ENCODE results near the gene ERC2. TPM values are rescaled to one million over a fixed set of nuclear protein-coding genes. Genes with fewer than 3 reads are reported as not detected.

ERC2 gene
- total RNA-seq, 1 experiment from 2014 or later: 0.90 TPM

DNA sequence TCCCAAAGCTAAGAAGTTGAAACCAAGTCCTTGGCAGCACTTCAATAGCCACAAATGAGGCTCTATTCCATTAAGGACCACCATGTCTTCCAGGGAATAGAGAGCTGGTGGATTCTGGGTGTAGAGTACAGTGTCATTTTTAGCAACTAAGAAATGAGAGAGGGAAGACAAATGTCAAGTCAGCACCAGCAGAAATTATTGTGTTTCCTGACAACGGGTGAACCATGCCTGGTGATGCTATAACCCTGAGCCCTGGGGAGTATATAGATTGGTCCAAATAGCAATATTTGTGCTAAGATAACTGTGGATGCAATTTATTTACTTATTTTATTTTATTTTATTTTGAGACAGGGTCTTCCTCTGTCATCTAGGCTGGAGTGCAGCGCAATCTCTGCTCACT is 675.5 kb downstream of the ERC2 start:
- intact Hi-C loops (cut with micrococcal nuclease; ENCODE audit: unreplicated experiment): no loop called here
- Histone ChIP-seq H3K27me3 (replicated peaks; ENCODE audit: insufficient read depth, low read depth, low read length, poor library complexity) (no peaks in the 10 kb centered on the region), H3K27ac (ENCODE audit: low read depth, low read length, poor library complexity, severe bottlenecking) (no peak overlapping the region), H3K4me1 (ENCODE audit: insufficient read depth, low read length, poor library complexity, severe bottlenecking) (peaks cover 4% of the 10 kb centered on the region), H3K36me3 (ENCODE audit: insufficient read depth, low read length, poor library complexity, severe bottlenecking) (no peaks in the 10 kb centered on the region), H3K9me3 (ENCODE audit: low read depth, low read length, poor library complexity, severe bottlenecking) (no peaks in the 10 kb centered on the region), H3K4me3 (ENCODE audit: low read depth, low read length, poor library complexity, severe bottlenecking) (no peak overlapping the region)
- BruUV-seq (replicated peaks): no TSS peak
- TF ChIP-seq, protein P1, sequence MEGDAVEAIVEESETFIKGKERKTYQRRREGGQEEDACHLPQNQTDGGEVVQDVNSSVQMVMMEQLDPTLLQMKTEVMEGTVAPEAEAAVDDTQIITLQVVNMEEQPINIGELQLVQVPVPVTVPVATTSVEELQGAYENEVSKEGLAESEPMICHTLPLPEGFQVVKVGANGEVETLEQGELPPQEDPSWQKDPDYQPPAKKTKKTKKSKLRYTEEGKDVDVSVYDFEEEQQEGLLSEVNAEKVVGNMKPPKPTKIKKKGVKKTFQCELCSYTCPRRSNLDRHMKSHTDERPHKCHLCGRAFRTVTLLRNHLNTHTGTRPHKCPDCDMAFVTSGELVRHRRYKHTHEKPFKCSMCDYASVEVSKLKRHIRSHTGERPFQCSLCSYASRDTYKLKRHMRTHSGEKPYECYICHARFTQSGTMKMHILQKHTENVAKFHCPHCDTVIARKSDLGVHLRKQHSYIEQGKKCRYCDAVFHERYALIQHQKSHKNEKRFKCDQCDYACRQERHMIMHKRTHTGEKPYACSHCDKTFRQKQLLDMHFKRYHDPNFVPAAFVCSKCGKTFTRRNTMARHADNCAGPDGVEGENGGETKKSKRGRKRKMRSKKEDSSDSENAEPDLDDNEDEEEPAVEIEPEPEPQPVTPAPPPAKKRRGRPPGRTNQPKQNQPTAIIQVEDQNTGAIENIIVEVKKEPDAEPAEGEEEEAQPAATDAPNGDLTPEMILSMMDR (conservative IDR thresholded peaks at IDR 0.05; ENCODE audit: low read depth, low read length): no peak
- TF ChIP-seq EZH2 (IDR thresholded peaks at IDR 0.05; ENCODE audit: borderline replicate concordance, low read depth, low read length, poor library complexity, severe bottlenecking): no peak
- CTCF ChIA-PET: no interaction called here
- DNase-seq (ENCODE audit: low spot score): no peak
- POLR2A ChIA-PET (ENCODE audit: low non-redundant PET): no interaction called here

DNA sequence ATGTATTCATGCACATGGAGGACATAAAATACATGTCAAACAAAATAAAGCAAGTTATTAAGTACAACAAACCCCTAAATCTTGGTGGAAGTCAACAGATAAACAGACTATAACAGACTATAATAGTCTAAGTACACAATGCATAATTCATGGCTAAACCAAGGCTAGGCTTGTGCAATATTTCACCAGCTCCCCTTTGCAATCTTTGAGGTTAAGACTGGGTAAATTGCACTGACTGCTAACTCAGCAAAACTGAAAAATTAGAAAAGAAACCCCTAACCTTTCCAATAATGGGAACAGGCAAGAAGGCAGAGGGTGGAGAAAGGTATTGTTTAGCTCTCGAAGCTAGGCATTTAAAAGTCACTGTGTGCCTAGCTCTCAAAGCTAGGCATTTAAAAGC is 676.3 kb downstream of the ERC2 start:
- TF ChIP-seq, protein P1 (conservative IDR thresholded peaks at IDR 0.05; ENCODE audit: low read depth, low read length): no peak
- TF ChIP-seq EZH2 (IDR thresholded peaks at IDR 0.05; ENCODE audit: borderline replicate concordance, low read depth, low read length, poor library complexity, severe bottlenecking): no peak
- ChIA-PET POLR2A (ENCODE audit: low non-redundant PET) (no interaction called here), CTCF (no interaction called here)

DNA sequence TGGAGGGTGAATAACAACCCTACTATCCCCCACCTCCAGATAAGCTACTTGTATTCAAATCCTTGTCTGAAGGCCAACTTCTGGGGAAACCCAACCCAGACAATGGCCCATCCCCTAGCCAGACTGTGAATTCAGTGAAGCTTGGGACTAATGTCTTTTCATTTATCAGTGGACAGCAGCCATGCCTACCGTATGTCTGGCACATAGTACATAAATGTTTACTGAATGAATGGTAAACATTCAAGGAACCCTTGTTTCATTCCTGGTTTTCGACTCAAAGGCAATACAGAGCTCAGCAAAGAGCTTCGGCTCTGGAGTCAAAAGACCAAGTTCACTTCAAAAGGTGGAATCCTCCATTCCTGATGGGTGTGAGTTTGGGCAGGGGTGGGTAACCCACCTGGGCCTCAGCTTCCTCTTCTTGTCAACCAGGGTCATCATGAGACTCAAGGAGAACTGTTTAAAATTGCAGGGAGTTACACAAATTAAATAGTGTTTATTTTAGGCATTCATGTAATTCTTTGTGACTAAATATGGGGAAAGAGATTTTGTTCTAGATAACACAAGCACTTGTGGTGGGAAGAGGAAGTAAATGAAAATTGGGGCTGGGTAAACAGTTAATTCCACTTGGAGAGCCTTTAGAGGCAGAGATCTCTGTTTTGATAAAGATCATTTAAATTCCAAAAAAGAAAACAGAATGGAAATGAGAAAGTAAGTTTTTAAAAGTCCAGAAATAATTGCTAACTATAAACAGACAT is 677.5 kb downstream of the ERC2 start:
- Histone ChIP-seq H3K36me3 (ENCODE audit: insufficient read depth, low read length, poor library complexity, severe bottlenecking) (no peaks in the 10 kb centered on the region), H3K27me3 (replicated peaks; ENCODE audit: insufficient read depth, low read depth, low read length, poor library complexity) (no peaks in the 10 kb centered on the region), H3K4me3 (ENCODE audit: low read depth, low read length, poor library complexity, severe bottlenecking) (no peak overlapping the region), H3K9me3 (ENCODE audit: low read depth, low read length, poor library complexity, severe bottlenecking) (no peaks in the 10 kb centered on the region), H3K27ac (ENCODE audit: low read depth, low read length, poor library complexity, severe bottlenecking) (no peak overlapping the region), H3K4me1 (ENCODE audit: insufficient read depth, low read length, poor library complexity, severe bottlenecking) (peaks cover 4% of the 10 kb centered on the region)
- CTCF ChIA-PET: no interaction called here
- BruUV-seq (replicated peaks): no TSS peak
- intact Hi-C loops (cut with micrococcal nuclease; ENCODE audit: unreplicated experiment): no loop called here
- DNase-seq (ENCODE audit: low spot score): no peak
- no peak for TF ChIP-seq EZH2 (IDR thresholded peaks at IDR 0.05; ENCODE audit: borderline replicate concordance, low read depth, low read length, poor library complexity, severe bottlenecking)
- TF ChIP-seq, protein P1 (conservative IDR thresholded peaks at IDR 0.05; ENCODE audit: low read depth, low read length): no peak
- POLR2A ChIA-PET (ENCODE audit: low non-redundant PET): no interaction called here

More for the DNA sequence above, 676.3 kb downstream of the ERC2 start:
- no peak for DNase-seq (ENCODE audit: low spot score)
- Histone ChIP-seq H3K4me3 (ENCODE audit: low read depth, low read length, poor library complexity, severe bottlenecking) (no peak overlapping the region), H3K4me1 (ENCODE audit: insufficient read depth, low read length, poor library complexity, severe bottlenecking) (peaks cover 4% of the 10 kb centered on the region), H3K27me3 (replicated peaks; ENCODE audit: insufficient read depth, low read depth, low read length, poor library complexity) (no peaks in the 10 kb centered on the region), H3K9me3 (ENCODE audit: low read depth, low read length, poor library complexity, severe bottlenecking) (no peaks in the 10 kb centered on the region), H3K36me3 (ENCODE audit: insufficient read depth, low read length, poor library complexity, severe bottlenecking) (no peaks in the 10 kb centered on the region), H3K27ac (ENCODE audit: low read depth, low read length, poor library complexity, severe bottlenecking) (no peak overlapping the region)
- intact Hi-C loops (cut with micrococcal nuclease; ENCODE audit: unreplicated experiment): no loop called here
- BruUV-seq (replicated peaks): no TSS peak

Measured in A673 (cell line).